Astrocyte of the hippocampus (primary cell): Measurements from ENCODE around the gene SCN10A.

Experiments used
- DNase-seq: peaks from one replicate; pipeline ENCODE4 v3.0.0; 2011; ENCODE audit warnings: low read depth, low spot score

The SCN10A gene

DNA sequence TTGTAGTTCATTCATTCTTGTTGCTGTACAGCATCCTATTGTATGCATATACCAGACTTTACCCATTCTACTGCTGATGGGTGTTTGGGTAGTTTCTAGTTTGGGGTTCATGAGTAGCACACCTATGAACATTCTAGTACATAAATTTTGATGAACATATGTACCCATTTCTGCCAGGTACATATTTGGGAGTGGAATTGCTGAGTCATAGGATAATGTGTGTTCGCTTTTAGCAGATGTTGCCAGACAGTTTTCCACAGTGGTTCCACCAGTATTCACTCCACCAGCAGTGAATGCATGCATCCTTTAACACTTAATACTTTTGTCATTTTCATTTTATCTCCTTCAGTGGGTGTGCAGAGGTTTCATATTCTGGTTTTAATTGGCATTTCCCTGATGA, 163.1 kb downstream of the SCN10A start:
- no peak for DNase-seq

DNA sequence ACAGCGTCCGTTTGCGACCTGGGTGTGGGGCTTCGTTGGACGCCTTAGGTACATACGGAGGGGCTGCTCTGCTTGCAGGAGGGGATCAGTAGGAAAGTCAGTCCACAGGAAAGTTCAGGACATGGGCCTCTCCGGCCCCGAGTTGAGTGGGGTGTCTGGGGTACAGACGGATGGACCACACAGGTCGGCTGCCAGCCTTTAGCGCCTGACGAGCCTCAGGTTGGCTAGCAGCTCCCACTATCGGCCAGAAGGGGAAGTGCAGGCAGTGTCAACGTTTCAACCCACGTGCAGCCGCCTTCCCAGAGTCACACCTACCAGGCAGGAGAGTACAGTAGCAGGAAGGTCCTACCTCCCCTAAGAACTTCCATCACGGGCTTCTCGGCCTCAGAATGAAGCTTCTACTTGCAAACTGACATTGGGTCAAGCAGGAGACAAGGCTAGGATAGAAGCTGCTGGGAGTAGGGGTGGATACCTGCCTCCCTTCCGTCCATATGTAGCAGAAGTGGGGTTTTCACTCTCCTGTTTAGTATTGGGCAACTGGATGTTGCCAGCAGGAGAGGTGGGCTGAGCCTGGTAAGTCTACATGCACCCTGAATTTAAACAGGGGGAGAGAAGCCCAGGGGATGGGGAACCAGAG, 164.7 kb downstream of the SCN10A start:
- peak; percentile 84 for DNase-seq

DNA sequence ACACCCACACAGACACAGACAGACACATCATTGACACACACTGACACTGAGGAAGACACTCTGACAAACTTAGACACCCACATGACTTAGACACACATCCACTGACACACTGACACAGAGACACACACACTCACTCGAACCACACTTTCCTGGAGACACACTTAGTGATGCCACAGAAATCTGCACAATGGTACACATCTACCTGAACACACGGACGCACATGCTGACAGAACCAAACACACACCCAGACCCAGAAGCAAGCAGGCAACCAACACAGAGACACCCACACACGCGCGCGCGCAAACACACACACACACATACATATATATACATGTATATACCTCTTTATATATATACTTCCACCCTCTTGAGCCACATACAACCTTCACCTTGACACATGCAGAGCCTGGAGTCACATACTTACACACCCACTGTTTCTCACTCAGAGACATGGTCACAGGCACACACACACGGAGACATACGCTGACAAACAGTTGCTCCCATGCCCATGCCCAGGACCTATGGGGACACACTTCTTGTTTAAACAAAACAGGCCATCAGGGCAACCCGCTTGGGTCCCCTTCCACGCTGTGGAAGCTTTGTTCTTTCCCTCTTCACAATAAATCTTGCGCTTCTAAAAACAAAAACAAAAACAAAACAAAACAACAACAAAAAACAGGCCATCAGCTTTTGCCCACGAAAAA, 165.6 kb downstream of the SCN10A start:
- DNase-seq = no peak

DNA sequence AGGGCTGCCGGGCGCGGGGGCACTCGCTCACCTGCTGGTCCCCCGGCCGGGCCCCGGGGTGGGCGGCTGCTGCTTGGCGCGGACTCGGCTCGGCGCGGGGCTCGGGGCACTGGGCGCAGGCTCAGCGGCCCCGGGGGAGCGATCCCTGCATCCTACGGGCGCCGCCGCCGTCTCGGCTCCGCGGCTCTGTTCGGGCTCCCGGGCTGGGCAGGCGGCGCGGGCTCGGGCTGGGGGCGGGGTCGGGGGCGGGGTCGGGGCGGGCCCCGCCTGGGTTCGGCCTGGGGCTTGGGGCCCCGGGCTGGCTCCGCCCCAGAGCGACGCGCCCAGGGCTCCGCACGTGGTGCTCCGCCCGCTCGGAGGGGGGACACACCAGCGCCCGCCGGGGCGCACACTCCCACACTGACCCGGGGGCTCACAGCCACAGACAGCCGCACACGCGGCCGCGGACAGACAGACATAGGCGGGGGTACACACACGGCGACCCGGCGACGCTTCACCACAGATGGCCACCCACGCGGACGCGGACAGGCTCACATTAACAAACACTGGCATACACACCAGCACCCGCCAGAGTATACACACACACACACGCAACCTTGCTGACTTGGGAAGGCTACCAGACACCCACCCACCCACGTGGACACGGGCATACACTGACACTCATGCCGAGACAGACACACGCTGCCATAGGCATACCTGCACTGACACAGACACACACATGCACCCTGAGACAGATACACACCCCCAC, 166.3 kb downstream of the SCN10A start, which contains the start of gene SCN5A:
TSS of gene SCN5A (minus strand) at position 188 of the 748 bp plus-strand sequence. CDS start 16,380 bp downstream, outside the sequence.
- peak; percentile 67 for DNase-seq

DNA sequence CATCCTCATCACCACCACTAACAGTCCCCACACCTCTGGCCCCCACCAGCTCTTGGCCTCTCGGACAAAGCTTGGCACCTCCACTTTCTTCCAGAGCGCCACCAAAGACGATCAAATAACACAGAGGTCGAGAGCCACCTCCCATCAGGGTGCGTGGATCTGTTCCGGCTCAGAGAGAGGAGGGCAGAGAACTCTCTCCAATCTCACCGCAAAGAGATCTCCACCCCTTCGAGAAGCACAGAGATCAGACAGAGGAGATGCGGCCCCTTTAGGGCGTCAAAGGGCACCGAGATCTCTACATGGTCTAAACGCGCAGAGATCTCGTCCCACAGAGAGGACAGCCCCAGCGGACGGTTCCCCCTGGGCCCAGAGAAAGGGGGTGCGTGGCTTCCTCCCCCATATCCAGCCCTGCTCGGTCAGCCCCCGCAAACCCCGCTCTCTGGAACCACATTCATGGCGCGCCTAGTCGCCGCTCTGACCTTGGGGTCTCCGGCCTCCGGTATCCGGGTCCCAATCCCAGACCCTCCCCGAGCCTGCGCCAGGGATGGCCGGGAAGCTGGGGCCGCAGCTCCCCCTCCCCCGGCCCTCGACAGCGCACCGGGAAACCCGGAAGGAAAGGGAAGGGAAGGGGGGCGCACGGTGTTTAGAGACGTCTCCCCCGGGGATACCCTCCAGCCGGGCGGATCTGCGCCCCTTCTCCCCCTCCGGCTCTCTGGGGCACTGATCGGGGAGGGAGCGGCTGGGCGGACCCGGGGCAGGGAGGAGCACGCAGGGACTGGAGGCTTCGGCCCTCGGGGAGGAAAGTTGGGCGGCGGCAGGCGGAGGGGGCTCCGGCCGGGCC, 167.1 kb downstream of the SCN10A start:
- DNase-seq = no peak

DNA sequence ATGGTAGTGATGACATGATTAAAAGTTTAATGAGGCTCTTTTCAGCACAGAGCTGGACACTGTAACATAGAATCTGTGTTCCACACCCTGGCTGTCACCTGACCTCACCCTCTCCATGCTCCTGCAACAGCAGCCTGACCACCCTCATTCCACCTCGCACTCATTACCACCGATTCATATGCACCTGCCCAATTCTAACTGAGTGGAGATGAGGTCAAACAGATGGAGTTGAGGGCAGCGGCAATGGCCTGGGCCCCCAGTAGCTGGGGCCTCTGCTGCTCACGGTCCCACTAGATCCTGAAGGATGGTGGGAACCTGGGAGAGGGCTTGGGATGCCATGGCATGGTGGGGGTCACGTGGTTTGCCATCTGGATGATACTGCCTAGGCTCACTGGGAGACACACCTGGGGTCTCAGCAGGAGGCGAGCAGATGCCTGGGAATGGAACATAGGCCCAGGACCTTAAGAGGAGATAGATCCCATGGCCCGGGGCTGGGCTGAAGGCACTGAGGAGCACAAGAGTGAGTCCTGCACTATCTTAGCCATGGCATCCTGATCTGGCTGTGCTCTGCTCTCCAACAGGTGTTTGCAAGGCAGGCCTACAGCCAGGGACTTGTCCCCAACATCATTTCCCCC, 167.9 kb downstream of the SCN10A start:
- DNase-seq = no peak

DNA sequence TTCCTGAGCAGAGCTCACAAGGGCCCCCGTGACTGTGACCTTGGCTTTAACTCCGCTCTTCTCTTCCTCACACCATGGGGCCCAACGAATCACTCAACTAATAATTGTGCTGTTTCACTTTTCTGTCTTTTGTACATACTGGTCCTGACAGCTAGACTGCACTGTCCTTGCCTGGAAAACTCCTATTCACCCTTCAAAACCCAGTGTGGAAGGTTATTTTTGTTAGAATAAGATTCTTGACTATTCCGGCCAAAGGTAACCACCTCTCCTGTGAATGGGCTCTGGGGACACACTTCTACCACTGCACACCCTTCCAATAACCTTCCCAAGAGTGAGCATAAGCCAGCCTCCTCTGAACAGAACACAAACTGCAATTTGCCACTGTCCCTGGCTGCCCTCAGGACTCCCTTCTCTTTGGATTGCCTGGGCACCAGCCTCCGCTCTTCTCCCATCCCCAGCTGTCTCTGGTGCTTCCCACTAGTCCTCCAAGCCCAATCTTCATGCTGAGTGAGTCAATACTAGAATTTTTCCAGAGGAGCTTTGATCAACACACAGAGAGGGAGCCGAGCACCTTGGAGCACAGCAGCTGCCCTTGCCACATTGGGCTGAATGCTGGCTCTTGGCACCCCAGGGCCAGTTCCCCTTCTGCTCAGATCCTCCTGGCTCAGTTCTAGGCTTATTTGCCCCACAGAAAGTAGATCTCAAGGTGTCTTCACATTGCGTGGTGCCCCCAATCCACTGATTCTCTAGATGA, 168.6 kb downstream of the SCN10A start:
- DNase-seq = no peak
